IMR-90 (cell line): Measurements from ENCODE around the gene OPCML. TPM values are rescaled to one million over a fixed set of nuclear protein-coding genes. Genes with fewer than 3 reads are reported as not detected.

Experiments used
- ATAC-seq: fragments of 200-7000 bp; cut with Tn5 transposase; 2 replicates; pipeline ENCODE4 v1.9.1; 2020; ENCODE audit warnings: low read depth, mild to moderate bottlenecking, moderate library complexity
- BruUV-seq: library from RNA; stranded (reverse); fragments of 400-500 nt; replicated peaks from 2 replicates; lab custom pipeline; 2021; lab: Mats Ljungman, UMichigan
- CTCF ChIA-PET: fragments of 300-600 bp; formaldehyde crosslinking; extraction: SDS; loops from one replicate; lab custom pipeline; 2021; ENCODE audit warnings: antibody characterized with exemption; lab: Yijun Ruan, JAX
- POLR2A ChIA-PET: fragments of 300-600 bp; sonication (Branson Sonifier 250); formaldehyde crosslinking; loops from one replicate; lab custom pipeline; 2022; ENCODE audit warnings: antibody characterized with exemption; ENCODE audit not compliant: unreplicated experiment; lab: Charles Lee
- DNase-seq: peaks from one replicate; pipeline ENCODE4 v3.0.0; 2013
- H2AFZ ChIP-seq: replicated peaks from 2 replicates; pipeline ENCODE3; 2013; ENCODE audit warnings: low read length, mild to moderate bottlenecking; ENCODE audit not compliant: poor library complexity
- H2AK5ac ChIP-seq: 2 replicates; pipeline ENCODE4 v1.6.1; 2013; ENCODE audit warnings: low read depth, low read length, inconsistent platforms
- H2AK9ac ChIP-seq: replicated peaks from 2 replicates; pipeline ENCODE3; 2013; ENCODE audit warnings: mild to moderate bottlenecking, low read depth, low read length, moderate library complexity; ENCODE audit not compliant: poor library complexity
- H2BK120ac ChIP-seq: 2 replicates; pipeline ENCODE4 v1.6.1; 2013; ENCODE audit warnings: low read depth, low read length, inconsistent platforms
- H2BK15ac ChIP-seq: 3 replicates; pipeline ENCODE4 v1.6.1; 2013; ENCODE audit warnings: low read depth, low read length, inconsistent platforms
- H2BK20ac ChIP-seq: 2 replicates; pipeline ENCODE4 v1.6.1; 2013; ENCODE audit warnings: low read depth, mild to moderate bottlenecking, inconsistent platforms, low read length, moderate library complexity
- H2BK5ac ChIP-seq: 2 replicates; pipeline ENCODE4 v1.6.1; 2013; ENCODE audit warnings: mild to moderate bottlenecking, low read depth, low read length, inconsistent platforms; ENCODE audit not compliant: poor library complexity, severe bottlenecking
- H3K14ac ChIP-seq: replicated peaks from 2 replicates; pipeline ENCODE4 v1.6.1; 2013; ENCODE audit warnings: low read depth, low read length, inconsistent platforms
- H3K18ac ChIP-seq: 2 replicates; pipeline ENCODE4 v1.6.1; 2013; ENCODE audit warnings: low read depth, low read length, control low read depth
- H3K23ac ChIP-seq: 2 replicates; pipeline ENCODE4 v1.6.1; 2013; ENCODE audit warnings: low read depth, low read length, inconsistent platforms
- H3K27ac ChIP-seq: 2 replicates; pipeline ENCODE4 v1.5.1; 2013; ENCODE audit warnings: mild to moderate bottlenecking, control low read depth, low read length; ENCODE audit not compliant: insufficient read depth
- H3K27me3 ChIP-seq: 2 replicates; pipeline ENCODE4 v1.6.1; 2013; ENCODE audit warnings: low read length; ENCODE audit not compliant: control insufficient read depth, insufficient read depth
- H3K36me3 ChIP-seq: 2 replicates; pipeline ENCODE4 v1.6.1; 2013; ENCODE audit warnings: low read length, mixed read lengths; ENCODE audit not compliant: control insufficient read depth, insufficient read depth
- H3K4ac ChIP-seq: 2 replicates; pipeline ENCODE4 v1.6.1; 2013; ENCODE audit warnings: low read depth, low read length, inconsistent platforms
- H3K4me1 ChIP-seq: 2 replicates; pipeline ENCODE4 v1.6.1; 2013; ENCODE audit warnings: low read length, mixed read lengths; ENCODE audit not compliant: control insufficient read depth, insufficient read depth
- H3K4me2 ChIP-seq: 2 replicates; pipeline ENCODE4 v1.6.1; 2013; ENCODE audit warnings: low read depth, mild to moderate bottlenecking, control low read depth, low read length, moderate library complexity
- H3K4me3 ChIP-seq: 2 replicates; pipeline ENCODE4 v1.5.1; 2013; ENCODE audit warnings: low read depth, mild to moderate bottlenecking, control low read depth, low read length, moderate library complexity; ENCODE audit not compliant: insufficient read depth
- H3K56ac ChIP-seq: 2 replicates; pipeline ENCODE4 v1.6.1; 2013; ENCODE audit warnings: low read length, inconsistent platforms; ENCODE audit not compliant: insufficient read depth; ENCODE audit errors: extremely low read depth
- H3K79me1 ChIP-seq, 2 experiments: 2 replicates each; pipeline ENCODE4 v1.6.1; 2013; ENCODE audit warnings: low read length in 2 of 2, inconsistent platforms in 1 of 2, low read depth in 1 of 2
- H3K9ac ChIP-seq: 2 replicates; pipeline ENCODE4 v1.6.1; 2013; ENCODE audit warnings: low read depth, low read length, control low read depth
- H3K9me1 ChIP-seq: 2 replicates; pipeline ENCODE4 v1.6.1; 2013; ENCODE audit warnings: low read length, inconsistent platforms; ENCODE audit not compliant: insufficient read depth
- H3K9me3 ChIP-seq: 2 replicates; pipeline ENCODE4 v1.6.1; 2013; ENCODE audit warnings: low read length; ENCODE audit not compliant: control insufficient read depth, insufficient read depth
- H4K20me1 ChIP-seq: 2 replicates; pipeline ENCODE4 v1.6.1; 2013; ENCODE audit warnings: low read length, inconsistent platforms; ENCODE audit not compliant: insufficient read depth
- H4K5ac ChIP-seq: 2 replicates; pipeline ENCODE4 v1.6.1; 2013; ENCODE audit warnings: mild to moderate bottlenecking, low read depth, low read length, control low read depth
- H4K8ac ChIP-seq, 2 experiments: 2 replicates each; pipeline ENCODE4 v1.6.1; 2013; ENCODE audit warnings: low read depth in 2 of 2, low read length in 2 of 2, control low read depth in 1 of 2, inconsistent platforms in 1 of 2
- H4K91ac ChIP-seq: 2 replicates; pipeline ENCODE4 v1.6.1; 2013; ENCODE audit warnings: low read depth, low read length, inconsistent platforms; ENCODE audit not compliant: insufficient read depth
- BHLHE40 ChIP-seq: fragments of 150-350 bp; IDR thresholded peaks from 2 replicates; pipeline ENCODE4 v1.6.1; 2016; ENCODE audit warnings: mild to moderate bottlenecking, low read depth, low read length
- CHD1 ChIP-seq: IDR thresholded peaks from 2 replicates; pipeline ENCODE4 v1.6.1; 2012; ENCODE audit warnings: low read depth, low read length, improper control_type of control experiment
- CTCF ChIP-seq: conservative IDR thresholded peaks from 2 replicates; pipeline ENCODE4 v1.5.1; 2012; ENCODE audit warnings: mild to moderate bottlenecking, low read depth, low read length, improper control_type of control experiment
- ELK1 ChIP-seq: fragments of 150-350 bp; IDR thresholded peaks from 2 replicates; pipeline ENCODE4 v1.6.1; 2016; ENCODE audit warnings: low read depth, mild to moderate bottlenecking, low read length, moderate library complexity, borderline replicate concordance
- FOS ChIP-seq: fragments of 150-350 bp; IDR thresholded peaks from 2 replicates; pipeline ENCODE4 v1.6.1; 2016; ENCODE audit warnings: low read depth, low read length
- MAFK ChIP-seq: IDR thresholded peaks from 2 replicates; pipeline ENCODE4 v1.6.1; 2012; ENCODE audit warnings: low read depth, low read length, improper control_type of control experiment
- MAZ ChIP-seq: IDR thresholded peaks from 2 replicates; pipeline ENCODE4 v1.6.1; 2012; ENCODE audit warnings: low read depth, mild to moderate bottlenecking, low read length, improper control_type of control experiment, moderate library complexity, borderline replicate concordance
- NFE2L2 ChIP-seq: fragments of 150-350 bp; IDR thresholded peaks from 2 replicates; pipeline ENCODE4 v1.6.1; 2016; ENCODE audit warnings: low read depth, mild to moderate bottlenecking, low read length
- RCOR1 ChIP-seq: IDR thresholded peaks from 2 replicates; pipeline ENCODE4 v1.6.1; 2012; ENCODE audit warnings: mild to moderate bottlenecking, low read length, improper control_type of control experiment; ENCODE audit not compliant: insufficient replicate concordance
- SMC3 ChIP-seq: fragments of 150-350 bp; IDR thresholded peaks from 2 replicates; pipeline ENCODE4 v1.6.1; 2016; ENCODE audit warnings: low read depth, mild to moderate bottlenecking, antibody characterized with exemption, low read length, moderate library complexity
- WGBS, 2 experiments: methylation state at CpG; one replicate each; pipeline versions ENCODE4 v1.1.5 to v1.1.7; 2013; ENCODE audit warnings: missing lambda C conversion rate in 2 of 2; ENCODE audit not compliant: insufficient read length in 1 of 2; ENCODE audit errors: extremely low coverage in 2 of 2; 5-methylcytosine and 5-hydroxymethylcytosine counted together
- dilution Hi-C: fragments of 300-500 bp; cut with HindIII; formaldehyde crosslinking; loops from one replicate; pipeline ENCODE4 v1.14.3; 2018; ENCODE audit warnings: low sequenced_read_pairs; ENCODE audit not compliant: unreplicated experiment
- in situ Hi-C: fragments of 300-500 bp; cut with MboI; formaldehyde crosslinking; loops from 3 replicates; pipeline ENCODE4 v1.14.3; 2019; ENCODE audit warnings: low sequenced_read_pairs, inconsistent platforms, mixed read lengths
- intact Hi-C: fragments of 100-400 bp; cut with micrococcal nuclease; formaldehyde crosslinking; loops from 2 replicates; pipeline ENCODE4 v1.10.0; 2022
- polyA plus RNA-seq, 3 experiments: library from polyadenylated mRNA; depleted of rRNA; stranded (reverse); fragments of >200 nt; gene quantifications; 2 replicates each; pipeline ENCODE4 v1.2.3, GENCODE V29; 2012; ENCODE audit warnings: low replicate concordance in 1 of 3
- total RNA-seq: library from RNA; depleted of rRNA; stranded (reverse); fragments of >200 nt; gene quantifications from 2 replicates; pipeline ENCODE4 v1.2.3, GENCODE V29; 2012

The OPCML gene
- total and polyA plus RNA-seq, 2 of the 4 experiments (the other 2 are of a cell fraction) = under 0.01 to 2.6 TPM

GRCh38 chr11:132665205-132665604, 867.1 kb downstream of the OPCML start:
- no peak overlapping the region for H3K4me2 ChIP-seq
- H3K4me3 ChIP-seq = no peak overlapping the region
- H3K4ac ChIP-seq = no peak overlapping the region
- no peak overlapping the region for H3K27ac ChIP-seq
- H3K9me3 ChIP-seq = no peaks in the 10 kb centered on the region
- no peak overlapping the region for H2AK9ac ChIP-seq
- H3K4me1 ChIP-seq = no peaks in the 10 kb centered on the region
- POLR2A ChIA-PET = no interaction called here
- no peak overlapping the region for H2BK15ac ChIP-seq
- DNase-seq (no peak), ATAC-seq (no peak)
- no peak overlapping the region for H3K56ac ChIP-seq
- dilution Hi-C loops = no loop called here
- no peak overlapping the region for H4K5ac ChIP-seq
- H3K18ac ChIP-seq = no peak overlapping the region
- H2BK120ac ChIP-seq = no peak overlapping the region
- CTCF ChIA-PET = no interaction called here
- H3K9ac ChIP-seq = no peak overlapping the region
- BruUV-seq = no TSS peak
- intact Hi-C loops = no loop called here
- H4K20me1 ChIP-seq = no peaks in the 10 kb centered on the region
- H3K36me3 ChIP-seq = no peaks in the 10 kb centered on the region
- H2AK5ac ChIP-seq = no peak overlapping the region
- no peak overlapping the region for H2AFZ ChIP-seq
- TF ChIP-seq MAFK = no peak
- TF ChIP-seq NFE2L2 = no peak
- no peak for TF ChIP-seq RCOR1
- no peak for TF ChIP-seq BHLHE40
- TF ChIP-seq CHD1 = no peak
- no peak for TF ChIP-seq SMC3
- TF ChIP-seq FOS = no peak
- no peak for TF ChIP-seq ELK1
- no peak for TF ChIP-seq MAZ
- no peak for TF ChIP-seq CTCF
- H3K23ac ChIP-seq = no peak overlapping the region
- H3K14ac ChIP-seq = no peak overlapping the region
- H2BK5ac ChIP-seq = no peak overlapping the region
- in situ Hi-C loops = no loop called here
- no peak overlapping the region for H4K8ac ChIP-seq
- H3K27me3 ChIP-seq = no peaks in the 10 kb centered on the region; the same call in 1 of the 2 replicates
- no peak overlapping the region for H4K91ac ChIP-seq
- no peaks in the 10 kb centered on the region for H3K79me1 ChIP-seq
- WGBS, 2 experiments = no CpG with 5 or more reads among the region's 4 CpGs
- H3K9me1 ChIP-seq = no peaks in the 10 kb centered on the region
- H2BK20ac ChIP-seq = no peak overlapping the region
